ENCODE results near the gene MKRN1. TPM values are rescaled to one million over a fixed set of nuclear protein-coding genes. Genes with fewer than 3 reads are reported as not detected.

MKRN1 gene
- total RNA-seq, 2 donors from 2014 or later = 135 to 163 TPM

GRCh38 chr7:140526214-140526613, 46.9 kb upstream of the MKRN1 start:
- DNase-seq = peak; percentile 66
- 93 to 94% methylated on average over 4 to 9 of the region's 9 CpGs for WGBS, 2 experiments (ENCODE audit: insufficient coverage in 1 of 2, insufficient read length in 1 of 2)
- no peaks in the 10 kb centered on the region for H3K9me3 ChIP-seq (ENCODE audit: control insufficient read depth, low read length)
- TF ChIP-seq CTCF (conservative IDR thresholded peaks at IDR 0.05) = no peak
- H3K36me3 Mint-ChIP-seq (ENCODE audit: low read depth) = peaks cover 13% of the 10 kb centered on the region
- no peaks in the 10 kb centered on the region for H3K4me1 ChIP-seq (ENCODE audit: control insufficient read depth, insufficient read depth, low read length)
- no peaks in the 10 kb centered on the region for H3K27me3 ChIP-seq (ENCODE audit: control insufficient read depth, insufficient read depth, low read length, poor library complexity, severe bottlenecking)
- H3K27ac Mint-ChIP-seq = no peak overlapping the region
- H3K4me3 Mint-ChIP-seq = no peak overlapping the region
- H3K9ac ChIP-seq (ENCODE audit: extremely low read depth, low read length, poor library complexity, severe bottlenecking) = no peak overlapping the region
- peak overlapping the region; percentile 24 for H3K27ac ChIP-seq (ENCODE audit: low read depth, low read length)
- peaks cover 8% of the 10 kb centered on the region for H3K36me3 ChIP-seq (ENCODE audit: control insufficient read depth, insufficient read depth, low read length)
- no peaks in the 10 kb centered on the region for H3K9me3 Mint-ChIP-seq
- H3K27me3 Mint-ChIP-seq (ENCODE audit: insufficient read depth) = no peaks in the 10 kb centered on the region
- H3K4me3 ChIP-seq (ENCODE audit: low read length) = no peak overlapping the region
- peaks cover 5% of the 10 kb centered on the region for H3K4me1 Mint-ChIP-seq

- H3K9me3 ChIP-seq (ENCODE audit: control insufficient read depth, low read length) = no peaks in the 10 kb centered on the region
- H3K4me1 Mint-ChIP-seq = peaks cover 7% of the 10 kb centered on the region
- H3K4me3 ChIP-seq (ENCODE audit: low read length) = no peak overlapping the region
- H3K27ac ChIP-seq (ENCODE audit: low read depth, low read length) = no peak overlapping the region
- H3K36me3 ChIP-seq (ENCODE audit: control insufficient read depth, insufficient read depth, low read length) = peaks cover 8% of the 10 kb centered on the region
- no peaks in the 10 kb centered on the region for H3K27me3 ChIP-seq (ENCODE audit: control insufficient read depth, insufficient read depth, low read length, poor library complexity, severe bottlenecking)
- no peak overlapping the region for H3K4me3 Mint-ChIP-seq
- peak; percentile 54 for DNase-seq
- no peaks in the 10 kb centered on the region for H3K27me3 Mint-ChIP-seq (ENCODE audit: insufficient read depth)
- H3K4me1 ChIP-seq (ENCODE audit: control insufficient read depth, insufficient read depth, low read length) = no peaks in the 10 kb centered on the region
- no peak overlapping the region for H3K9ac ChIP-seq (ENCODE audit: extremely low read depth, low read length, poor library complexity, severe bottlenecking)
- no peak overlapping the region for H3K27ac Mint-ChIP-seq
- H3K36me3 Mint-ChIP-seq (ENCODE audit: low read depth) = peaks cover 13% of the 10 kb centered on the region
- no peak for TF ChIP-seq CTCF (conservative IDR thresholded peaks at IDR 0.05)
- no peaks in the 10 kb centered on the region for H3K9me3 Mint-ChIP-seq
- WGBS, 2 experiments (ENCODE audit: insufficient coverage in 1 of 2, insufficient read length in 1 of 2) = 87 to 92% methylated on average over 6 to 10 of the region's 10 CpGs
These were observed 46.4 kb upstream of the MKRN1 start for GRCh38 chr7:140525743-140526142.

- WGBS, 2 experiments (ENCODE audit: insufficient coverage in 1 of 2, insufficient read length in 1 of 2) = 83 to 91% methylated on average over 3 of the region's 3 CpGs
- Histone ChIP-seq H3K4me1 (ENCODE audit: control insufficient read depth, insufficient read depth, low read length) (no peaks in the 10 kb centered on the region), H3K27ac (ENCODE audit: low read depth, low read length) (no peak overlapping the region), H3K9me3 (ENCODE audit: control insufficient read depth, low read length) (no peaks in the 10 kb centered on the region), H3K27me3 (ENCODE audit: control insufficient read depth, insufficient read depth, low read length, poor library complexity, severe bottlenecking) (no peaks in the 10 kb centered on the region), H3K36me3 (ENCODE audit: control insufficient read depth, insufficient read depth, low read length) (peaks cover 13% of the 10 kb centered on the region), H3K9ac (ENCODE audit: extremely low read depth, low read length, poor library complexity, severe bottlenecking) (no peak overlapping the region), H3K4me3 (ENCODE audit: low read length) (no peak overlapping the region)
- H3K4me3 Mint-ChIP-seq = no peak overlapping the region
- H3K4me1 Mint-ChIP-seq = peaks cover 14% of the 10 kb centered on the region
- peaks cover 12% of the 10 kb centered on the region for H3K36me3 Mint-ChIP-seq (ENCODE audit: low read depth)
- H3K9me3 Mint-ChIP-seq = no peaks in the 10 kb centered on the region
- TF ChIP-seq CTCF (conservative IDR thresholded peaks at IDR 0.05) = no peak
- no peaks in the 10 kb centered on the region for H3K27me3 Mint-ChIP-seq (ENCODE audit: insufficient read depth)
- DNase-seq = no peak
- H3K27ac Mint-ChIP-seq = peak overlapping the region; percentile 71
These were observed 42.1 kb upstream of the MKRN1 start for GRCh38 chr7:140521421-140521820.

All from endodermal cell (in vitro differentiated cells).